ENCODE results near the gene GRID2. TPM values are rescaled to one million over a fixed set of nuclear protein-coding genes. Genes with fewer than 3 reads are reported as not detected.

GRID2 gene
- total and polyA plus RNA-seq, 4 donors, result under 0.01 to 0.02 TPM; not detected in 2

GRCh38 chr4:93116624-93117023, 812.9 kb downstream of the GRID2 start:
- DNase-seq (ENCODE audit: low spot score), result no peak
- Histone ChIP-seq H3K4me3 (ENCODE audit: low read depth in 1 of 3, low read length in 3 of 3) (no peak overlapping the region), H3K4me1 (ENCODE audit: control insufficient read depth in 4 of 4, insufficient read depth in 4 of 4, low read length in 3 of 4) (no peaks in the 10 kb centered on the region), H3K27ac (ENCODE audit: low read depth in 1 of 2, low read length in 2 of 2) (no peak overlapping the region), H3K27me3 (ENCODE audit: control insufficient read depth in 4 of 4, insufficient read depth in 4 of 4, low read length in 3 of 4) (no peaks in the 10 kb centered on the region), H3K36me3 (ENCODE audit: control insufficient read depth in 4 of 4, insufficient read depth in 3 of 4, low read depth in 1 of 4, low read length in 3 of 4) (no peaks in the 10 kb centered on the region), H3K9ac (ENCODE audit: low read depth in 1 of 2, low read length in 2 of 2) (no peak overlapping the region), H3K9me3 (ENCODE audit: control insufficient read depth in 4 of 4, low read length in 3 of 4) (no peaks in the 10 kb centered on the region)
- 77% methylated on average over 1 of the region's 1 CpG for WGBS
- peak; percentile 36 for TF ChIP-seq NR2F2 (IDR thresholded peaks at IDR 0.05)
- TF ChIP-seq HNF4G (IDR thresholded peaks at IDR 0.05), result no peak

DNA sequence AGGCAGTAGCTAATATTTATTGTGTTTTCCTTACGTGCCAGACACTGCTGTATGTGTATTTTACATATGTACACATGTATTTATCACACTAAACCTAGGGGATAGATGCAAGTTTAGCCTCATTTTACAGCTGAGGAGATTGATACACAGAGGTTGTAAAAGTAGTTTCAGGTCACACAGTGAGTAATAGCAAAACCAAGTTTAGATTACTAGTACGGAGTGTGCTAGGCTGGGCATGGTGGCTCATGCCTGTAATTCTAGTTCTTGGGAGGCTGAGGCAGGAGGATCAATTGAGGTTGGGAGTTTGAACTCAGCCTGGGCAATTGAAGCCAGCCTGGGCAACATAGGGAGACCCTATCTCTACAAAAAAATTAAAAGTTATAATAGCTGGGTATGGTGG, 823.7 kb downstream of the GRID2 start:
- H3K4me1 ChIP-seq (ENCODE audit: control insufficient read depth in 4 of 4, insufficient read depth in 4 of 4, low read length in 3 of 4), result no peaks in the 10 kb centered on the region
- no peak overlapping the region for H3K9ac ChIP-seq (ENCODE audit: low read depth in 1 of 2, low read length in 2 of 2)
- H3K9me3 ChIP-seq (ENCODE audit: control insufficient read depth in 4 of 4, low read length in 3 of 4), result no peaks in the 10 kb centered on the region
- DNase-seq (ENCODE audit: low spot score), result no peak
- 96% methylated on average over 2 of the region's 2 CpGs for WGBS
- H3K27ac ChIP-seq (ENCODE audit: low read depth in 1 of 2, low read length in 2 of 2), result no peak overlapping the region
- no peak overlapping the region for H3K4me3 ChIP-seq (ENCODE audit: low read depth in 1 of 3, low read length in 3 of 3)
- no peaks in the 10 kb centered on the region for H3K27me3 ChIP-seq (ENCODE audit: control insufficient read depth in 4 of 4, insufficient read depth in 4 of 4, low read length in 3 of 4)
- no peaks in the 10 kb centered on the region for H3K36me3 ChIP-seq (ENCODE audit: control insufficient read depth in 4 of 4, insufficient read depth in 3 of 4, low read depth in 1 of 4, low read length in 3 of 4)
- no peak for TF ChIP-seq GABPA (IDR thresholded peaks at IDR 0.05 in 1 of 2, conservative IDR thresholded peaks at IDR 0.05 in 1 of 2)
- no peak for TF ChIP-seq TAF1 (conservative IDR thresholded peaks at IDR 0.05)
- TF ChIP-seq HNF4G (IDR thresholded peaks at IDR 0.05), result no peak
- no peak for TF ChIP-seq CTCF (IDR thresholded peaks at IDR 0.05; ENCODE audit: low read depth, low read length, missing input control)
- no peak for TF ChIP-seq SP1 (IDR thresholded peaks at IDR 0.05)
- no peak for TF ChIP-seq NR2F2 (IDR thresholded peaks at IDR 0.05)
- TF ChIP-seq FOXA2 (IDR thresholded peaks at IDR 0.05), result no peak
- no peak for TF ChIP-seq FOXA1 (IDR thresholded peaks at IDR 0.05)
- TF ChIP-seq, protein P1, sequence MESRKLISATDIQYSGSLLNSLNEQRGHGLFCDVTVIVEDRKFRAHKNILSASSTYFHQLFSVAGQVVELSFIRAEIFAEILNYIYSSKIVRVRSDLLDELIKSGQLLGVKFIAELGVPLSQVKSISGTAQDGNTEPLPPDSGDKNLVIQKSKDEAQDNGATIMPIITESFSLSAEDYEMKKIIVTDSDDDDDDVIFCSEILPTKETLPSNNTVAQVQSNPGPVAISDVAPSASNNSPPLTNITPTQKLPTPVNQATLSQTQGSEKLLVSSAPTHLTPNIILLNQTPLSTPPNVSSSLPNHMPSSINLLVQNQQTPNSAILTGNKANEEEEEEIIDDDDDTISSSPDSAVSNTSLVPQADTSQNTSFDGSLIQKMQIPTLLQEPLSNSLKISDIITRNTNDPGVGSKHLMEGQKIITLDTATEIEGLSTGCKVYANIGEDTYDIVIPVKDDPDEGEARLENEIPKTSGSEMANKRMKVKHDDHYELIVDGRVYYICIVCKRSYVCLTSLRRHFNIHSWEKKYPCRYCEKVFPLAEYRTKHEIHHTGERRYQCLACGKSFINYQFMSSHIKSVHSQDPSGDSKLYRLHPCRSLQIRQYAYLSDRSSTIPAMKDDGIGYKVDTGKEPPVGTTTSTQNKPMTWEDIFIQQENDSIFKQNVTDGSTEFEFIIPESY (IDR thresholded peaks at IDR 0.05), result no peak
- no peak for TF ChIP-seq HNF4A (conservative IDR thresholded peaks at IDR 0.05)
- no peak for TF ChIP-seq RAD21 (IDR thresholded peaks at IDR 0.05)
- no peak for TF ChIP-seq EGR1 (IDR thresholded peaks at IDR 0.05; ENCODE audit: low read depth in 2 of 2)
- TF ChIP-seq RXRA (IDR thresholded peaks at IDR 0.05), result no peak
- TF ChIP-seq ATF3 (IDR thresholded peaks at IDR 0.05), result no peak
- TF ChIP-seq, protein P2, sequence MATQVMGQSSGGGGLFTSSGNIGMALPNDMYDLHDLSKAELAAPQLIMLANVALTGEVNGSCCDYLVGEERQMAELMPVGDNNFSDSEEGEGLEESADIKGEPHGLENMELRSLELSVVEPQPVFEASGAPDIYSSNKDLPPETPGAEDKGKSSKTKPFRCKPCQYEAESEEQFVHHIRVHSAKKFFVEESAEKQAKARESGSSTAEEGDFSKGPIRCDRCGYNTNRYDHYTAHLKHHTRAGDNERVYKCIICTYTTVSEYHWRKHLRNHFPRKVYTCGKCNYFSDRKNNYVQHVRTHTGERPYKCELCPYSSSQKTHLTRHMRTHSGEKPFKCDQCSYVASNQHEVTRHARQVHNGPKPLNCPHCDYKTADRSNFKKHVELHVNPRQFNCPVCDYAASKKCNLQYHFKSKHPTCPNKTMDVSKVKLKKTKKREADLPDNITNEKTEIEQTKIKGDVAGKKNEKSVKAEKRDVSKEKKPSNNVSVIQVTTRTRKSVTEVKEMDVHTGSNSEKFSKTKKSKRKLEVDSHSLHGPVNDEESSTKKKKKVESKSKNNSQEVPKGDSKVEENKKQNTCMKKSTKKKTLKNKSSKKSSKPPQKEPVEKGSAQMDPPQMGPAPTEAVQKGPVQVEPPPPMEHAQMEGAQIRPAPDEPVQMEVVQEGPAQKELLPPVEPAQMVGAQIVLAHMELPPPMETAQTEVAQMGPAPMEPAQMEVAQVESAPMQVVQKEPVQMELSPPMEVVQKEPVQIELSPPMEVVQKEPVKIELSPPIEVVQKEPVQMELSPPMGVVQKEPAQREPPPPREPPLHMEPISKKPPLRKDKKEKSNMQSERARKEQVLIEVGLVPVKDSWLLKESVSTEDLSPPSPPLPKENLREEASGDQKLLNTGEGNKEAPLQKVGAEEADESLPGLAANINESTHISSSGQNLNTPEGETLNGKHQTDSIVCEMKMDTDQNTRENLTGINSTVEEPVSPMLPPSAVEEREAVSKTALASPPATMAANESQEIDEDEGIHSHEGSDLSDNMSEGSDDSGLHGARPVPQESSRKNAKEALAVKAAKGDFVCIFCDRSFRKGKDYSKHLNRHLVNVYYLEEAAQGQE (IDR thresholded peaks at IDR 0.05), result no peak
- TF ChIP-seq YY1 (IDR thresholded peaks at IDR 0.05), result no peak

Measured in liver (tissue), 9 donors.